HG02759 (cell line): ENCODE data around the gene ABCA6.

ENCODE experiments used
- ATAC-seq: cut with Tn5 transposase; IDR thresholded peaks from one replicate; pipeline ENCODE4 v1.9.1; 2021; ENCODE audit warnings: mild to moderate bottlenecking, moderate library complexity; ENCODE audit not compliant: unreplicated experiment

The ABCA6 gene

GRCh38 chr17:69142175-69142802 lies 594 bp upstream of the ABCA6 start:
- ATAC-seq = no peak

- ATAC-seq = no peak
Observed at GRCh38 chr17:69134112-69134511, 7.6 kb downstream of the ABCA6 start.

- no peak for ATAC-seq
Observed at GRCh38 chr17:69130627-69131296, 10.9 kb downstream of the ABCA6 start.

- ATAC-seq = no peak
Observed at GRCh38 chr17:69123626-69124025, 18.1 kb downstream of the ABCA6 start.

GRCh38 chr17:69122065-69122464 lies 19.6 kb downstream of the ABCA6 start:
- ATAC-seq = no peak

- peak; percentile 44 for ATAC-seq
Observed at GRCh38 chr17:69117855-69118784, 23.6 kb downstream of the ABCA6 start.

- ATAC-seq = no peak
Observed at GRCh38 chr17:69111794-69112193, 29.9 kb downstream of the ABCA6 start.

- no peak for ATAC-seq
Observed at GRCh38 chr17:69105907-69106730, 35.6 kb downstream of the ABCA6 start.

GRCh38 chr17:69103557-69104233 lies 38.0 kb downstream of the ABCA6 start:
- ATAC-seq = no peak

- ATAC-seq = no peak
Observed at GRCh38 chr17:69098625-69099024, 43.1 kb downstream of the ABCA6 start.

- ATAC-seq = no peak
Observed at GRCh38 chr17:69096541-69096940, 45.2 kb downstream of the ABCA6 start.

GRCh38 chr17:69093995-69094394 lies 47.7 kb downstream of the ABCA6 start:
- ATAC-seq = no peak

- ATAC-seq = no peak
Observed at GRCh38 chr17:69093279-69093789, 48.4 kb downstream of the ABCA6 start.

- ATAC-seq = no peak
Observed at GRCh38 chr17:69090365-69090764, 51.3 kb downstream of the ABCA6 start.

- ATAC-seq = no peak
Observed at GRCh38 chr17:69088643-69089200, 53.0 kb downstream of the ABCA6 start.

GRCh38 chr17:69086641-69087040 lies 55.1 kb downstream of the ABCA6 start:
- no peak for ATAC-seq

- ATAC-seq = no peak
Observed at GRCh38 chr17:69084911-69085310, 56.8 kb downstream of the ABCA6 start.

GRCh38 chr17:69082696-69083095 lies 59.0 kb downstream of the ABCA6 start:
- ATAC-seq = no peak

GRCh38 chr17:69078864-69079263 lies 62.8 kb downstream of the ABCA6 start:
- no peak for ATAC-seq

- ATAC-seq = no peak
Observed at GRCh38 chr17:69075823-69076222, 65.9 kb downstream of the ABCA6 start.
